ENCODE results near the gene USP15. TPM values are rescaled to one million over a fixed set of nuclear protein-coding genes. Genes with fewer than 3 reads are reported as not detected.
"Not testable (repeated sequence)": the region's sequence is repeated elsewhere in the genome, so short reads cannot be mapped to it uniquely, and the experiment has no call there.

The USP15 gene
- total RNA-seq, 1 experiment from 2014 or later, result 42.9 TPM

GRCh38 chr12:62335057-62335456 lies 74.9 kb downstream of the USP15 start:
- H3K4me1 Mint-ChIP-seq (ENCODE audit: low read depth, unreplicated experiment), result no peaks in the 10 kb centered on the region
- H3K4me3 ChIP-seq (ENCODE audit: low read depth, low read length), result no peak overlapping the region
- no TSS peak for BruUV-seq (replicated peaks)
- H3K36me3 ChIP-seq (ENCODE audit: control insufficient read depth, insufficient read depth, low read length), result no peaks in the 10 kb centered on the region
- POLR2A ChIA-PET, result no interaction called here
- H3K27ac Mint-ChIP-seq (ENCODE audit: unreplicated experiment), result no peak overlapping the region
- intact Hi-C loops (cut with micrococcal nuclease; ENCODE audit: unreplicated experiment), result no loop called here
- H3K9me3 ChIP-seq, result peaks cover 5% of the 10 kb centered on the region; the same call in 1 of the 2 replicates
- CTCF ChIA-PET, result interaction anchor here (0.9 kb wide), 1 partner anchor 75 kb away, joined by 4 read pairs; no protein-coding TSS in a partner anchor
- no peaks in the 10 kb centered on the region for H3K4me1 ChIP-seq
- DNase-seq, result no peak
- no peaks in the 10 kb centered on the region for H3K27me3 ChIP-seq (replicated peaks; ENCODE audit: control insufficient read depth, insufficient read depth, low read length)
- H3K4me3 Mint-ChIP-seq (ENCODE audit: unreplicated experiment), result no peak overlapping the region
- TF ChIP-seq CTCF (IDR thresholded peaks at IDR 0.05; ENCODE audit: insufficient read depth in 1 of 2, low read depth in 1 of 2, low read length in 1 of 2, severe bottlenecking in 1 of 2, unreplicated experiment in 1 of 2), result no peak
- peaks cover 3% of the 10 kb centered on the region for H3K9me3 Mint-ChIP-seq (ENCODE audit: unreplicated experiment)
- H3K27me3 Mint-ChIP-seq (ENCODE audit: insufficient read depth, unreplicated experiment), result no peaks in the 10 kb centered on the region
- H3K36me3 Mint-ChIP-seq (ENCODE audit: insufficient read depth, unreplicated experiment), result peaks cover 8% of the 10 kb centered on the region

- no peaks in the 10 kb centered on the region for H3K4me1 Mint-ChIP-seq (ENCODE audit: low read depth, unreplicated experiment)
- TF ChIP-seq CTCF (IDR thresholded peaks at IDR 0.05; ENCODE audit: insufficient read depth in 1 of 2, low read depth in 1 of 2, low read length in 1 of 2, severe bottlenecking in 1 of 2, unreplicated experiment in 1 of 2), result no peak
- CTCF ChIA-PET, result interaction anchor here (0.9 kb wide), 1 partner anchor 76 kb away, joined by 4 read pairs; no protein-coding TSS in a partner anchor
Measured at GRCh38 chr12:62335796-62336195, 75.6 kb downstream of the USP15 start.

GRCh38 chr12:62337643-62338042 lies 77.4 kb downstream of the USP15 start:
- H3K4me1 Mint-ChIP-seq (ENCODE audit: low read depth, unreplicated experiment); H3K9me3 ChIP-seq; BruUV-seq (replicated peaks); H3K27me3 ChIP-seq (replicated peaks; ENCODE audit: control insufficient read depth, insufficient read depth, low read length); intact Hi-C loops (cut with micrococcal nuclease; ENCODE audit: unreplicated experiment); H3K4me1 ChIP-seq; CTCF ChIA-PET; H3K27ac Mint-ChIP-seq (ENCODE audit: unreplicated experiment); H3K36me3 ChIP-seq (ENCODE audit: control insufficient read depth, insufficient read depth, low read length); H3K4me3 ChIP-seq (ENCODE audit: low read depth, low read length); H3K27me3 Mint-ChIP-seq (ENCODE audit: insufficient read depth, unreplicated experiment); DNase-seq; POLR2A ChIA-PET; H3K4me3 Mint-ChIP-seq (ENCODE audit: unreplicated experiment): not testable (repeated sequence)
- Mint-ChIP-seq H3K36me3 (ENCODE audit: insufficient read depth, unreplicated experiment) (peaks cover 13% of the 10 kb centered on the region), H3K9me3 (ENCODE audit: unreplicated experiment) (peaks cover 14% of the 10 kb centered on the region)

More at GRCh38 chr12:62335796-62336195, 75.6 kb downstream of the USP15 start:
- peaks cover 10% of the 10 kb centered on the region for H3K9me3 Mint-ChIP-seq (ENCODE audit: unreplicated experiment)
- intact Hi-C loops (cut with micrococcal nuclease; ENCODE audit: unreplicated experiment), result no loop called here
- Histone ChIP-seq H3K36me3 (ENCODE audit: control insufficient read depth, insufficient read depth, low read length) (no peaks in the 10 kb centered on the region), H3K4me1 (no peaks in the 10 kb centered on the region), H3K27me3 (replicated peaks; ENCODE audit: control insufficient read depth, insufficient read depth, low read length) (no peaks in the 10 kb centered on the region), H3K4me3 (ENCODE audit: low read depth, low read length) (no peak overlapping the region), H3K9me3 (peaks cover 5% of the 10 kb centered on the region; the same call in 1 of the 2 replicates)
- no peak overlapping the region for H3K4me3 Mint-ChIP-seq (ENCODE audit: unreplicated experiment)
- no peak for DNase-seq
- POLR2A ChIA-PET, result no interaction called here
- H3K36me3 Mint-ChIP-seq (ENCODE audit: insufficient read depth, unreplicated experiment), result peaks cover 13% of the 10 kb centered on the region
- no TSS peak for BruUV-seq (replicated peaks)
- no peaks in the 10 kb centered on the region for H3K27me3 Mint-ChIP-seq (ENCODE audit: insufficient read depth, unreplicated experiment)
- no peak overlapping the region for H3K27ac Mint-ChIP-seq (ENCODE audit: unreplicated experiment)

- CTCF ChIA-PET; H3K36me3 ChIP-seq (ENCODE audit: control insufficient read depth, insufficient read depth, low read length); H3K4me3 ChIP-seq (ENCODE audit: low read depth, low read length); H3K9me3 ChIP-seq; H3K27me3 ChIP-seq (replicated peaks; ENCODE audit: control insufficient read depth, insufficient read depth, low read length); H3K27ac Mint-ChIP-seq (ENCODE audit: unreplicated experiment); H3K4me1 Mint-ChIP-seq (ENCODE audit: low read depth, unreplicated experiment); DNase-seq; H3K27me3 Mint-ChIP-seq (ENCODE audit: insufficient read depth, unreplicated experiment); BruUV-seq (replicated peaks); POLR2A ChIA-PET; H3K4me1 ChIP-seq; intact Hi-C loops (cut with micrococcal nuclease; ENCODE audit: unreplicated experiment); H3K4me3 Mint-ChIP-seq (ENCODE audit: unreplicated experiment): not testable (repeated sequence)
- Mint-ChIP-seq H3K36me3 (ENCODE audit: insufficient read depth, unreplicated experiment) (peaks cover 34% of the 10 kb centered on the region), H3K9me3 (ENCODE audit: unreplicated experiment) (peaks cover 14% of the 10 kb centered on the region)
Measured at GRCh38 chr12:62342614-62343303, 82.6 kb downstream of the USP15 start.

- POLR2A ChIA-PET; H3K27me3 Mint-ChIP-seq (ENCODE audit: insufficient read depth, unreplicated experiment); DNase-seq; CTCF ChIA-PET; H3K9me3 ChIP-seq; H3K4me1 ChIP-seq; intact Hi-C loops (cut with micrococcal nuclease; ENCODE audit: unreplicated experiment); H3K4me3 Mint-ChIP-seq (ENCODE audit: unreplicated experiment); BruUV-seq (replicated peaks); H3K27ac Mint-ChIP-seq (ENCODE audit: unreplicated experiment); H3K27me3 ChIP-seq (replicated peaks; ENCODE audit: control insufficient read depth, insufficient read depth, low read length); H3K36me3 ChIP-seq (ENCODE audit: control insufficient read depth, insufficient read depth, low read length); H3K4me3 ChIP-seq (ENCODE audit: low read depth, low read length); H3K4me1 Mint-ChIP-seq (ENCODE audit: low read depth, unreplicated experiment): not testable (repeated sequence)
- H3K36me3 Mint-ChIP-seq (ENCODE audit: insufficient read depth, unreplicated experiment), result peaks cover 28% of the 10 kb centered on the region
- H3K9me3 Mint-ChIP-seq (ENCODE audit: unreplicated experiment), result peaks cover 14% of the 10 kb centered on the region
Measured at GRCh38 chr12:62343304-62344120, 83.3 kb downstream of the USP15 start.

Data from Caco-2 (cell line).